RWPE2 (cell line): ENCODE measurements around the gene SGPL1.
A peak's percentile ranks its signal among the peaks of the same experiment; 100 is the strongest.

Experiments used
- ATAC-seq: fragments of 200-7000 bp; cut with Tn5 transposase; 3 replicates; pipeline ENCODE4 v1.9.1; 2021; ENCODE audit warnings: low read depth
- DNase-seq: peaks from one replicate; pipeline ENCODE4 v3.0.0-alpha.2; 2020; ENCODE audit warnings: low spot score
- H3K27ac ChIP-seq: fragments of 450-650 bp; 2 replicates; pipeline ENCODE4 v1.5.1; 2017; ENCODE audit warnings: mild to moderate bottlenecking; ENCODE audit not compliant: poor library complexity, severe bottlenecking
- H3K27me3 ChIP-seq: fragments of 250-450 bp; sonication (Bioruptor Pico); 2 replicates; pipeline ENCODE4 v1.5.1; 2021; ENCODE audit warnings: mild to moderate bottlenecking, moderate library complexity; ENCODE audit not compliant: insufficient read depth, poor library complexity, severe bottlenecking
- H3K36me3 ChIP-seq: fragments of 250-450 bp; sonication (Bioruptor Pico); 2 replicates; pipeline ENCODE4 v1.5.1; 2020; ENCODE audit warnings: low read depth, mild to moderate bottlenecking, moderate library complexity
- H3K4me1 ChIP-seq: fragments of 250-450 bp; sonication (Bioruptor Pico); 2 replicates; pipeline ENCODE4 v1.5.1; 2021; ENCODE audit warnings: mild to moderate bottlenecking, moderate library complexity; ENCODE audit not compliant: insufficient read depth, poor library complexity, severe bottlenecking
- H3K4me3 ChIP-seq: fragments of 250-450 bp; sonication (Bioruptor Pico); 2 replicates; pipeline ENCODE4 v1.5.1; 2021; ENCODE audit warnings: mild to moderate bottlenecking, moderate library complexity; ENCODE audit not compliant: severe bottlenecking
- H3K9me3 ChIP-seq: fragments of 250-450 bp; sonication (Bioruptor Pico); 2 replicates; pipeline ENCODE4 v1.5.1; 2021; ENCODE audit warnings: mild to moderate bottlenecking, moderate library complexity; ENCODE audit not compliant: severe bottlenecking
- CTCF ChIP-seq: fragments of 450-650 bp; IDR thresholded peaks from one replicate; pipeline ENCODE4 v1.5.1; 2017; ENCODE audit warnings: mild to moderate bottlenecking, moderate library complexity; ENCODE audit not compliant: poor library complexity, severe bottlenecking

Gene SGPL1

GRCh38 chr10:70872291-70872690, 56.5 kb downstream of the SGPL1 start:
- Histone ChIP-seq H3K27me3 (no peaks in the 10 kb centered on the region), H3K4me3 (no peak overlapping the region), H3K36me3 (peaks cover 83% of the 10 kb centered on the region), H3K4me1 (peaks cover under 1% of the 10 kb centered on the region), H3K27ac (no peak overlapping the region), H3K9me3 (no peaks in the 10 kb centered on the region)
- ATAC-seq (no peak), DNase-seq (no peak)
- no peak for TF ChIP-seq CTCF

GRCh38 chr10:70874061-70874460, 58.3 kb downstream of the SGPL1 start:
- H3K27ac ChIP-seq, result no peak overlapping the region
- no peaks in the 10 kb centered on the region for H3K27me3 ChIP-seq
- no peak for TF ChIP-seq CTCF
- DNase-seq, result no peak
- H3K36me3 ChIP-seq, result peaks cover 77% of the 10 kb centered on the region
- no peaks in the 10 kb centered on the region for H3K9me3 ChIP-seq
- no peak for ATAC-seq
- no peaks in the 10 kb centered on the region for H3K4me1 ChIP-seq
- H3K4me3 ChIP-seq, result no peak overlapping the region

- DNase-seq, result no peak
Measured at GRCh38 chr10:70879207-70879606, 63.5 kb downstream of the SGPL1 start.

GRCh38 chr10:70880077-70880534, 64.4 kb downstream of the SGPL1 start:
- Histone ChIP-seq H3K27ac (no peak overlapping the region), H3K27me3 (no peaks in the 10 kb centered on the region), H3K4me1 (no peaks in the 10 kb centered on the region), H3K4me3 (no peak overlapping the region), H3K36me3 (peaks cover 49% of the 10 kb centered on the region), H3K9me3 (no peaks in the 10 kb centered on the region)
- DNase-seq (no peak), ATAC-seq (peak; percentile 87)
- peak; percentile 91 for TF ChIP-seq CTCF

More at GRCh38 chr10:70879207-70879606, 63.5 kb downstream of the SGPL1 start:
- Histone ChIP-seq H3K4me1 (no peaks in the 10 kb centered on the region), H3K27me3 (no peaks in the 10 kb centered on the region), H3K4me3 (no peak overlapping the region), H3K27ac (no peak overlapping the region), H3K36me3 (peaks cover 53% of the 10 kb centered on the region), H3K9me3 (no peaks in the 10 kb centered on the region)
- no peak for TF ChIP-seq CTCF
- no peak for ATAC-seq

GRCh38 chr10:70884741-70885140, 69.0 kb downstream of the SGPL1 start:
- H3K4me1 ChIP-seq, result peaks cover 10% of the 10 kb centered on the region
- no peaks in the 10 kb centered on the region for H3K9me3 ChIP-seq
- DNase-seq (no peak), ATAC-seq (no peak)
- TF ChIP-seq CTCF, result no peak
- H3K27ac ChIP-seq, result no peak overlapping the region
- no peaks in the 10 kb centered on the region for H3K27me3 ChIP-seq
- no peak overlapping the region for H3K4me3 ChIP-seq
- peaks cover 25% of the 10 kb centered on the region for H3K36me3 ChIP-seq
